ENCODE results near the gene CACNB4.
"Not testable (repeated sequence)": the region's sequence is repeated elsewhere in the genome, so short reads cannot be mapped to it uniquely, and the experiment has no call there.

Gene CACNB4

DNA sequence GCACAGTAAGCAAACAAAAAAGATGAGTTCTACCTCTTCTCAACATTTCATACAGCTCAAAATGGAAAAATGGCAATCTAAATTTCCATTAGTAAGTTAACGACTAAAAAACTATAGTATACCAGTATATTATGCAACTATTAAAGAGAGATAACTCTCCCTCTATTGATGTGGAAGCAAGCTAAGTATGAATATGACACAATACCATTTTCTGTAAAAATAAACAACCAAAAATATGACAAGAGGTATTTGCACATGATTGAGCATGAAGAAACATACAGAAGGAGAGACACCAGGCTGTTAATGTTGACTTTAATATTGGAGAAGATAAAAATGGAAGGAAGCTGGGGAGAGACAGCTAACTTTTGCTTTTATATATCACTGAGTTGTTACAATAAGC, 167.1 kb downstream of the CACNB4 start:
- DNase-seq: no peak

DNA sequence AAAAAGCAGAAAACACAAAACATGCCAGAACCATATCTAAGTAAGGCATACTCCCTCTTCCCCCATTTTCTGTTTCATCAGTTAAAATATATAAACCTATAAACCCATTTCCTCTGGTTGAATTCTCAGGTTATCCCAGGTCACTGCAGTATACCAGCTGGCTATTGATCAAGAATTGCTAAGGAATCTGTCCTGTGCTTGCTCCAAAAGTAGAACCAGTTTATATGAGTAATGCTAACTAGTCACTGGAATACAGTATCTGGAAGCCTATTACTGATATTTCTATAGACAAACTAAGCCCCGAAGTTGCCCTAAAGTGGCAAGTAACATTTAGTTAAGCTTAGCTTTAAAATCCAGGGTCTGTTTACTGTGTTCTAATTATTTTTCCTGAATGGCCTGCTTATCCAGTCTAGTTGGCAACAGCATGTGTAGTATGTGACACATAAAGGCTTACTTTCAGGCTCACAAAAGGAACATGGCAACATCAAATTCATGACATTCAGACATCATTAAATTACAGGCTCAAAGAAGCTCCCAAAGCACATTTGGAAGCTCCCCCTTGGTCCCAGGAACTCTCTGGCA, 167.7 kb downstream of the CACNB4 start:
- DNase-seq: no peak

DNA sequence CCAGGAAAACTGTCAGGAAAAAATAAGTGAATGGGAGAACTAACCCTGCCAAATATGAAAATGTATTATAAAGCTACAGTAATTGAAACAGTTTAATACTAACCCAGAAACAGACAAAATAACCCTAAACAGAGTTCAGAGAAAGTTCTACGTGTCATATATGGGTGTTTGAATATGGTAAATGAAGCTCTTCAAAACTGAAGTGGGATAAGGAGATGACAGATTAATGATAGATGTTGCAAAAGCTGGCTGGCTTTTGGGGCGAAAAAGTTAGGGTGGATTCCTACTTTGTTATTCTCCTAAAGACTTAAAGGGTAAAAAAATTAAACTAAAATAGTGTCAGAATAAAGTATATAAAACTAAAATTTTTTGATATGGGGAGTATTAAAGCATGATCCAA, 168.8 kb downstream of the CACNB4 start:
- DNase-seq: no peak

DNA sequence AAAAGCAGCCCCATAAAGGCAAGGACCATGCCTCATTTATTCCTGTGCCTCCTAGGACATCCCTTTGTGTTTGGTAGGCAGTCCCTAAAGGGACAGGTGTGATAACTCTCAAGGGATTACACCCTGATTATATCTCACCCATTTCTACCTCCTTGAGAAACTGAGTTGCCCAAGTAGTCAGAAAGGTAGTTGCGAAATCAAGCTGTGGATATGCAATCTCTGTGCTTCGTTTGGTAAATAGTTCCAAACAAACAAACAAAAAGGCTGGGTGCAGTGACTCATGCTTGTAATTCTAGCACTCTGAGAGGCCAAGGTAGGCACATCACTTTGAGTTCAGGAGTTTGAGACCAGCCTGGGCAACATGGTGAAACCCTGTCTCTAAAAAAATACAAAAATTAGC, 170.5 kb downstream of the CACNB4 start:
- no peak for DNase-seq

DNA sequence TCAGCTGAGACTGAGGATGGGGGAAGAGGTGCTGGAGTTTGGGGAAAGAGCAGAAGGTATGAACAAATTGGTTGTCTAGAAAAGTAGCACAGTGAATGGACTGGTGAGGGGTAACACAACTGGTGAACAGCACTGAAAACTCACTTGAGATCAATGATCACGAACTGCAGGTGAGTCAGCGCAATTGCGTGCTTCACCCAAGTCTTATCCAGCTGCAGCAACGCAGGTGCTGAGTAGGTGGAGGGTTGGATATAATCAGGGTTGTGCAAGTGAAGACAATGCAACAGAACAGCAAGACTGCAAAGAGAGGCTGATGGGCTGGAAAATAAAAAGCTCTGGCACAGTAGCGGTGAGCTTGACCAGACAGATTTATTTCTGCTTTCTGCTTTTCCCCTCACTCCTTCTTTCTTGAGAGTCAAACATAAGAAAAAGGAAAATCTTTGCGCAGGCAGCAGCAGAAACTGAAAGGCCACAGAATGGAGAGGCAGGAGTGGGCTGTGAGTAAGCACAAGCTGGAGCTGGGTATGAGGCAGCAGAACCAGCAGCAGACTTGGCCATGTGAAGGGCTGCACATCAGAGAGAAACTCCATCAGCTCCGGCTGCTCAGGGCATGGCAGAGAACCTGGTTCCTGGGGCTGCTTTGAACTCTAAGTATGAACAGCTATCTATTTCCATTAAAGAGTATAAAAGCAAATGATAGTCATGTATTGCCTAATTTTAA, 171.2 kb downstream of the CACNB4 start:
- no peak for DNase-seq

DNA sequence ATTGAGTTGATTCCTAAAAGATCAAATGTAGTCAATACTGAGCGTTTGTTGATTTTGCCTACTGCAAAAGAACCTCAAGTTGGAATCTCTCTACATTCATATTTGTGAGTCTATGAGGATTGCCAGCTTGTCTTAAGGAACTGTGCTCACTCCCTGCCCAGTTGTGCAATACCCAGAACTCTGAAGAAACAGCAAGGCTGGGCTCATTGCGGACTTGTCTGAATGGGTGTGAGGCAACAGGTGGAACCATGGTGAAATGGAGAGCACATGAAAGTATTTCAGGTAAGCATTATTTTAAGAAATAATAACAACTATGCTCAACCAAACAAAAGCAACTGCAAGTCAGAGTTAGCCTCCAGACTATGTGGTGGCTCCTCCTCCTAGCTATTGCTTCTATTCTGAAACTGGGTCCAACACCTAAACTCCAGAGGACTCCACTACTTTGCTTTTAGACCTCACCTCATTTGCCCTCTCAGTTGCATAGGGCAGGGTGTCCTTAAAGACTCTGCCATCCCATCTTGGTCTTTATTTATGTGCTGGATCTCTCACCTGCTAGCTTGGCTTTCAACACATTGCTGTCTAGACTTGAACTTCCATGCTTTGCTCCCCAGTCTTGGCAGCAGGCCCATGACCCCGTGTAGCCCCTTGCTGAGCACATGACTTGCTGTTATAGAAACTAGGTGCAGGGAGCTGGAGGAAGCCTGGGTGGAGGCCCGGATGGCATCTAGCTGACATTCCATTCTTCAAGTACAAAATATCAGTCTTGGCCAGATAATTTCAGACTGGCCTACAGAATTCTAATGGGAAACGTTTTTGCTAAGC, 175.8 kb downstream of the CACNB4 start:
- peak; percentile 32 for DNase-seq

DNA sequence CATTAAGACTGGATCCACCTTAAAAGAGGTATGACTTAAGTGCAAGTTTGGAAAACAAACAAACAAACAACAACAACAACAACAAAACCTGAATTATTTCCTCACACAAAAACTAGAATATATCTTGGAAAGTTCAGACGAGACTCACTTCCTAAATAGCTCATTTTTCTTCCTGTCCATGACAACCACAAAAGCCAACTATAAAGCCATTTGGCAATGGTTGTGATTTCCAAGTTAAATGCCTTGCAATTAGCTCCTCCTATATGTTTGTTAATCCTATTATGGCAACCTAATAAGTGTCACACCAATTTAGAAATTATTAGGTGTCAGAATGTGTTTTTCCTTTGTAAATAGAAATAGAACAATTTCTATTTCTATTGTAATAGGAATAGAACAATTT, 179.1 kb downstream of the CACNB4 start:
- DNase-seq: no peak

DNA sequence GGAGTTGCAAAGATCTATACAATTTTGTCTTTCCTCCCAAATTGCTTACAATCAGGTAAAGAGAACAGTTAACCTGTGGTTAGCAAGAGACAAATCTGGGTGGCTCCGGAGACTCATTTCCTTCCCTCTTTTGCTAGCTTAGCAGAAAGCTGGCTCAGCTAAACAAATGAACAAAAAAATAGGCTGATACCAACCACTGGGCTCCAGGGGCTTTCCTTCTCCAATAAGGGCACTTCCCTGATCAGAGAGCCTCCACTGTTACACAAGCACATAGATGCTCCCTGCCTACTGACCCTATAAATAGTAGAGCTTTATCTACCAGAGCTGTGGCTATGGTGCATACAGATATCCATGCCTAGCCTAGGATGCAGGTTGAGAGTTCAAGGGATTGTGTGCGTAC, 180.5 kb downstream of the CACNB4 start:
- DNase-seq: peak; percentile 44

DNA sequence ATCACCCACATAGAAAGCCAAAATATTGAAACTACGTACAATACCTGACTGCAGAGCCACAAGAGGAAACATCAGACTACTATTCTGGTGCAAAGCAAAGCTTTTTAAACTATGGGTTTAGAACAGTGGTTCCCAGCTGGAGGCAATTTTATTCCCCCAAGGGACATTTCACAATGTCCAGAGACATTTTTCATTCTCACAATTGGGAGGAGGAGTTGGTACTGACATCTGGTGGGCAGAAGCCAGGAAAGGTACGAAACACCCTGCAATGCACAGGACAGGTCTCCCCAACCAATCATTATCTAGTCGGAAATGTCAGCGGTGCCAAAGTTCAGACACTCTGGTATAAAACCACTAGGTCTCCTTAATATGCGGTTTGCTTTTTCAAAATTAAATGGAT, 182.2 kb downstream of the CACNB4 start:
- DNase-seq: no peak

DNA sequence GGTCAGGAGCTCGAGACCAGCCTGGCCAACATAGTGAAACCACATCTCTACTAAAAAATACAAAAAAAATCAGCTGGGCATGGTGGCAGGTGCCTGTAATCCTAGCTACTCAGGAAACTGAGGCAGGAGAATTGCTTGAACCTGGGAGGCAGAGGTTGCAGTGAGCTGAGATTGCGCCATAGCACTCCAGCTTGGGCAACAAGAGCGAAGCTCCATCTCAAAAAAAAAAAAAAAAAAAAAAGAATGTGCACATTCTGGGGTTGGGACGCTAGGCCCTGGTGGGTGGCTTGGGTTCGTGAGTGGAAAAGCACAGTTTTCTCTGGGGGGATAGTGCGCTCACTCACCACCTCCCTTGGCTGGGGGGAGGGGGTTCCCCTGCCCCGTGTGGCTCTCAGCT, 183.2 kb downstream of the CACNB4 start:
- not testable (repeated sequence) for DNase-seq

DNA sequence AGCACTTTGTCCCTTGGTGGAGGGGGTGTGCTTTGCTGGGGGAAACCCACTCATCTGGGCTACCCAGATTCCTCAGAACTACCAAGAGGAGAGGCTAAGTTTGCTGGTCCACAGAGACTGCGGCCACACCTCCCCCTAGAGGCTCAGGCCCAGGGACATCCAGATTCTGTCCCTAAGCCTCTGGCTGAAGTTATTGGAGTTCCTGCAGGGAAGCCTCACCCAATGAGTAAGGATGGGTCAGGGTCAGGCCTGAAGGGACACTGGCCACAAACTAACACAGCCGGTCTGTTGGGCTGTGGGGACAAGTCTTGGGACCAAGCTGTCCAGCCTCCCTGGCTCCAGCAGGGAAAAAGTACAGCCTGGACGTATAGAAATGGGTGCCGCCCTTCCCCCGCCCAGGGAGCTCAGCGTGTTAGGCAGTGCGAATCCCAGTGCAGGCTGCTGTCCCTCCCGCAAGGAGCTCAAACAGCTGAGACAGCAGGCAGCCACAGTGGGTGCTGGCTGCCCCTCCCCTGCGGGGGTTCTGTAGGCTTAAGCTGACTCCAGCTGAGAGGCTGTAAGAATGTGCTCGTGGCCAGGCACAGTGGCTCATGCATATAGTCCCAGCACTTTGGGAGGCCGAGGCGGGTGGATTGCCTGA, 183.7 kb downstream of the CACNB4 start:
- no peak for DNase-seq

DNA sequence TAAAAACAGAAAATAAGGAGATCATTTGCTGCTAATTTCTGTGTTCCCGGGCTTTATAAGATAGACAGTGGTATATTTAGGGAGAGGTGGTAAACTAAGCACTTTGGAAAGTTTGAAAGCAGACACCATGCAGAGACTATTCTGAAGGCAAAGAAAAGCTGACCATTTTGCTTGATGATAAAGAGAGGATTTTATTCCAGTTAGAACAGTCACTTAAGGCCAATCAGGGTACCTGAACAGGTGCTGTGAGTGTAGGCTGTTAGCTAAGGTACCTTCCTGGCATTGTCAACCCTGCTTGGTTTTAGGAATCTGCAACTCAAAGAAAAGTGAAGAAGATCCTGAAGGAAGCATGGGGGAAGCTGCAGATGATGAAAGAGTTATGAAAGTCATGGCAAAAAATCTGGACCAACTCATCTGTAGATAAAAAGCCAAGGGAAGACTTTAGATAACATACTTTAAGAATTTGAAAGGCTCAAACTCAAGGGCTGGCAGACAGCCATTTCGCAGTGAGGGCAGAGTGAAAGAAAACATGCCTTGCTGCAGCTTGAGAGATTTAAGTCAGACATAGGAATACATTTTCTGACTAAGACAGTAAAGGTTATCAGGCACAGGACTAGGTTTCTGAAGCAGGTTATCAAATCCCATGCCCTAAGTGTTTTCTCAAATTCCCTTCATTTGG, 190.5 kb downstream of the CACNB4 start:
- no peak for DNase-seq

DNA sequence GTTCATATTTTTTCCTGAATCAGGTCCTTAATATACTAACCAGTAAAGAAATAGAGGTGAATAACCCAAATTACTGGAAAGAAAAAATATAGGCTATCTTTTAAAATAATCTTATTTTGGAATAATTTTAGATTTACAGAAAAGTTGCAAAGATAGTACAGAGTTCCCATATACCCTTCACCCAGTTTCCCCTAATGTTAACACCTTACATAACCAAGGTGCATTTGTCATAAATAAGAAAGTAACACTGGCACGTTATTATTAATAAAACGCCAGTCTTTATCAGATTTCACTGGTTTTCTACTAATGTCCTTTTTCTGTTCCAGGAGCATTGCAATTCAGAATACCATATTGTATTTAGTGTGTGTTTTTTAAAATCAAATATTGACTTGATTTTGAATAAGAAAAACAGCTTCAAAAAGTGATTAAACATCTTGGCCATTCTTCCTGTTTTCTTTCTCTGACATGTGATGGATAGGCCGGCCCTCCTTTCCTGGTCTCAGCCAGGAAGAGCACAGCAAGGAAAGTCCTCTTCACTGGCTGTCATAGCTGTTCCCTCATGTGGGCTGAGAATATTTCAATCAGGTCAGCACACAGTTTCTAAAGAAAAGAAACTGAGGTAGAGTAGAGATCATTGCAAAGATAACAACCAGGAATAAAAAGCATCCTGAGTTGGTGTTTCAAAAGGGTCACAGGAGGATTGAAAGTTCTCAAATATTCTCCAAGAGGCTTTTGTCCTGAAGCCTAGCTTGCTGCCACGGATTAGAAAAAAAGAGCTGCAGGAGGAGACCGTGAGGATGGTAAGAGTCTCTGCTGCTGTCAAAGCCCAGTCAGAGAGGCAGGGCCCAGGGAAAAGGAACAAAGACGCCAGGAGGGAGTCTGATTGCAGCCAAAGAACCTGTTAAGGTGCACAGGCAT, 191.3 kb downstream of the CACNB4 start:
- DNase-seq: no peak

DNA sequence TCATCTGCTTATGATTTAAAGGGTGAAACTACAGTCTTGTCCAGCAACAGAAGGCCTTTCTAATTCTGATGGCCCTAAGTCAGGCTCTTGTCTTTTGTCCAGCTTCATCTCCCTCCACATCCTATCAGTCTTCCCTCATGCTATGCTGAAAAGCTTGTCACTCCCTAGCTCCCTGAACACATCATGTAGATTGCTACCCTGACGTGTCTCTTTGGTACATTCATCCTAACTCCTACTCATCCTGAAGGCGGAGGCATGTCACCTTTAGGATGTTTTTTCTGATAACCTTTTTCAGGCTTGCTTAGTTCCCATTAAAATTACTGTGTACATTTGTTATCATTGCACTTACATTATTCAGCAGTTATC, 192.2 kb downstream of the CACNB4 start:
- DNase-seq: no peak

DNA sequence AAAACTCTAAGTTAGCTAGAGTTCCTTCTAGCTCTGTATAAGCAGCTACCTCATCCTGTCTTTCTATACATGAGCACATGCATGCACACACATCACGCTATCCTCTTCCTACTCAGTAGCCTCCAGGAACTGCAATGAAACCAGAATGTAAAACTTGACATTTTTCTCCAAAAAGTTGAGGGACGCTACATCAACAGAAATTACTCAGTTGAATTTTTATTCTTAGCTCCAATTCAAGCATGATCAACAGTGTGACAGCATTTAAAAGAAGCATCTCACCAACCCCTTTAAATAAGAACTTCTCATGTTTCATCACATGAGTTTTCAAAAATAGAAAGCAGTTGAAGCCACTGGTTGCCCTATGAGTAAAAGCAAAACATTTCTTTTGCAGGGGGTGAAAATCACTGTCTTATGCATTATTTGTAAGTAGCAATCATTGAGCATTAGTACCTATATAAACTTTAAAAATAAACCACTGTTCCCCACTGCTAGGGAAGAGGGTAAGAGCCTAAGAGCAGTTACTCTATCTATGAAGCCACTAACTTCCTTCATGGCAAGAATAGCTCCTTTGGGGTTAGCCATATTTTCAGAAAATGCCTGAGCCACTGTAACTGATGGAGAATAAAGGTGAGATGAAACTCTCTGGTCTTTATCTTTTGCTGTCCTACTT, 192.7 kb downstream of the CACNB4 start:
- no peak for DNase-seq

DNA sequence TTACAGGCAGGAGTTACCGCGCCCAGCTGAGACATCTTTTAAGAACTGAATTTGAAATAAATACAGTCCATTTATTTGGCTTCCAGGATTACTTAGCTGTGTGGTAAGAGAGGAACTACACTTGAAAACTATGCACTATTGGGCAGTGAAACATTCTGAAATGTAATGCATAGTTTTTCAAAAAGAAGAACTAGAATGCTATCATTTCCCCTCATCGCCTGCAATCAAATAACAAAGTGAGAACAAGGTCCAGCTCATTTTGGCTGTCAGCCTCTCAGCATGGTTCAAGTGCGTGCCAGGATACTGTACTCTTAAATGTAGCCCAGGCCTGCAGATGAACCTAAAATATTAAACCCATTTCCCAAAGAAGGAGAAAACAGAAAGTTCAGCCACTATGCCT, 194.0 kb downstream of the CACNB4 start:
- DNase-seq: no peak

DNA sequence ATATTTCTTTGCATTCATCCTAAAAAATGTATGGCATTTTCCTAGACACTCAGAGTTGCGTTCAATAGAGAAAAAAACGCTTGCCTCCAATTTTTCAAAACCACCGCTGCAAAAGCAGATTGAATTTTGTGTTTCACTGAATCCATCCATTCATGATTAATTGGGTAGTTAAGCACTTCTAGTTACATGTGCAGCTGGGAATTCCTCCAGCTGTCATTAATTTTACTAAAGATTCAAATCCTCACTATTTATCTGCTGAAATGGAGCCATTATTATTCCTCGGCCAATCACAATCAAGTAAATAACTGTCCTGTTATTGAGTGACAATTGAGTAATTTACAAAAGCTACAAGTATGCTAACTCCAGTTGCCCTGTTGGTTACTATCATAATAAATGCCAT, 194.8 kb downstream of the CACNB4 start:
- DNase-seq: no peak

DNA sequence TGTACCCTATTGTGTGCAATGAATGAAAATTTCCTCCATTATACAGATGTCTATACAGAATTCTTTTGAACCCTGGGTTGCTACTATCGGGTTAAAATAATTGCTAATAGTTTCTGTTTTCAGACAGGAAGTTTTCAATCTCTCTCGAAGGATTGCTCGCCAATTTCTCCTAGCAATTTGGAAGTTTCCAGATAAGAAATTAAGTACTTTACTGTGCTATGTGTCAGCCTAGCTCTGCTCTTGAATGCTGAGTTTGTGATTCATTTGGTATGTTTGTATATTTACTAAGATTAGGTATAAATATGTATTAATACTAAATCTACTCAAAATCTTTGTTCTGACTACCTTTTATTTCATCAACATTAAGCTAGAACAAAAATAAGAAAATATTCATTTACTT, 196.0 kb downstream of the CACNB4 start:
- DNase-seq: no peak

DNA sequence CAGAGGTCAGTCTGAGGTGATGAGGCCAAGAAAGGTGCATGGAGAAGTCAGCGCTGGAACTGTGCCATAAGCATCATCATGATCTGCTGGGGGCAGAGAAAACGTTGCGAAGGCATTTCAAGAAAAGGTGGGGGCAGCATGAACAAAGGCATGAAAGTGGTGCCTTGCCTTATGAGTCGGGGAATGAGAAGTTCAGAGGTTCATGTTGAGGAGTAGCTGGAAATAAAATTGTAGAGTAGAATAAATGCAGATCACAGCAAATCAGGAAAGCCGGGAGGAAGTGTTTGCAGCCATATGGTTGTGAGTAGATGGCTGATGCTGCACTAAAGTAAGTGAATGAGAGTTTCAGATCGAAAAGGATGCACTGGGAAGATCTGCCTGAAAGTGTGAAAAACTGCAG, 198.5 kb downstream of the CACNB4 start:
- no peak for DNase-seq

DNA sequence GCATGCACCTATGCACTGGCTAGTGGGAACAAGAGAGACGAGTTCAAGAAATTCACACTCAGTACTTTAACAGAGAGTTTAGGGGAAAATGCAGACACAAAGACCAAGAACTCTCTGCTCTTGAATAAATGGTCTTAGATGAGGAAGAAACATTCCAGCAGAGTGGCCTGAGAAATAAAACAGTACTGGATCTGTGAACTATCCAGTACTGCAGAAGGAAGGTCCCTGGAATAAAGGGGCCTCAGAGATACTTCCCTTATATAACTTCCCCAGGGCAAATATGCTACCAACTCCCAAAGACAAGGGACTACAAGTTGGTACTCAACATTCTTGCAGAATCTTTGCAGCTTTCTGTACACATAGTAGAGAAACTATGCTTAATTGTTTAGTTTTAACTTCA, 199.7 kb downstream of the CACNB4 start:
- DNase-seq: no peak

DNA sequence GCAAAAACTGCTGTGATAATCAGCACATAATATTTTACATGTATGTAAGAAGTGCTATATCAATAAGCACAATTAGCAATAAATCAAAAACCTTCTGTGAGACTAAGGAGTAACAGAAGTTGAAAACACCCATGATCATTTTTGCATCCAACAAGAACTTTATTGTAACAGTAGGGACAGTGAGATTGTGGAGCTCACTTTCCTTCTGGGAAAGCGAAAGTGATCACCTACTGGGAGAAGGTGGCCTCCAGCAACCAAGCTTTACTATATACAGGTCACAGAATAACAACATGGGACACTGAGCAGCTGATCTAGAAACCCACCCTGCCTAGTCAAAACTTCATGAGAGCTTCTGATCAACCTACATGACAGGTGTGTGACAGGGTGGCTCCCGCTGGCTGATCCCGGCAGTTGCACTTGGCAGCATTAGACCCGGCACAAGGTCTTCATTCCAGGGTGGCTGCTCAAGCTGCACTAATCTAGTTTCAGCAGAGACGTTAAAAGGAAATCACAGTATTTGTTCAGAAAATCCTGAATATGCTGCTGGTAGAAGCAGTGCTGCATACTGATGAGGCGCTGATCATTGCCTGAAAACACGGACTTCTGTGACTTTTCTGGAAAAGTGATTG, 207.2 kb downstream of the CACNB4 start:
- no peak for DNase-seq
